Measurements from ENCODE around the gene P2RY4.
"Not testable (repeated sequence)": the region's sequence is repeated elsewhere in the genome, so short reads cannot be mapped to it uniquely, and the experiment has no call there.

P2RY4 gene

GRCh38 chrX:70241501-70241900 lies 18.5 kb downstream of the P2RY4 start:
- DNase-seq, result no peak

- DNase-seq, result no peak
These were observed 19.3 kb downstream of the P2RY4 start for GRCh38 chrX:70240751-70241150.

- DNase-seq, result no peak
These were observed 25.6 kb downstream of the P2RY4 start, which contains the start of gene AWAT1 for GRCh38 chrX:70234355-70234754. TSS of gene AWAT1 (plus strand) at chrX:70234655. CDS start at chrX:70234696, 41 bp downstream.

- DNase-seq, result no peak
These were observed 28.3 kb downstream of the P2RY4 start for GRCh38 chrX:70231666-70232065.

GRCh38 chrX:70226687-70227086 lies 33.3 kb downstream of the P2RY4 start:
- no peak for DNase-seq

- no peak for DNase-seq
These were observed 34.0 kb downstream of the P2RY4 start for GRCh38 chrX:70226048-70226447.

- DNase-seq, result no peak
These were observed 39.9 kb downstream of the P2RY4 start for GRCh38 chrX:70219938-70220764.

- not testable (repeated sequence) for DNase-seq
These were observed 50.4 kb downstream of the P2RY4 start for GRCh38 chrX:70209570-70209969.

GRCh38 chrX:70208479-70208878 lies 51.5 kb downstream of the P2RY4 start:
- DNase-seq, result no peak

Measured in NCI-H1105 (cell line).